Femur (tissue), 1 donor: ENCODE measurements around the gene B4GALNT4.
"Not testable (repeated sequence)": the region's sequence is repeated elsewhere in the genome, so short reads cannot be mapped to it uniquely, and the experiment has no call there.

Source experiments
- DNase-seq: peaks from one replicate; pipeline ENCODE4 v3.0.0-alpha.2; 2017

Gene B4GALNT4

GRCh38 chr11:369336-370018, at the start of gene B4GALNT4:
TSS of gene B4GALNT4 (plus strand) at chr11:369499. CDS start at chr11:369804, 305 bp downstream.
- DNase-seq: peak; percentile 62

GRCh38 chr11:319888-320273, 49.4 kb upstream of the B4GALNT4 start:
- peak; percentile 40 for DNase-seq

GRCh38 chr11:324156-324555, 45.1 kb upstream of the B4GALNT4 start:
- DNase-seq: no peak

DNA sequence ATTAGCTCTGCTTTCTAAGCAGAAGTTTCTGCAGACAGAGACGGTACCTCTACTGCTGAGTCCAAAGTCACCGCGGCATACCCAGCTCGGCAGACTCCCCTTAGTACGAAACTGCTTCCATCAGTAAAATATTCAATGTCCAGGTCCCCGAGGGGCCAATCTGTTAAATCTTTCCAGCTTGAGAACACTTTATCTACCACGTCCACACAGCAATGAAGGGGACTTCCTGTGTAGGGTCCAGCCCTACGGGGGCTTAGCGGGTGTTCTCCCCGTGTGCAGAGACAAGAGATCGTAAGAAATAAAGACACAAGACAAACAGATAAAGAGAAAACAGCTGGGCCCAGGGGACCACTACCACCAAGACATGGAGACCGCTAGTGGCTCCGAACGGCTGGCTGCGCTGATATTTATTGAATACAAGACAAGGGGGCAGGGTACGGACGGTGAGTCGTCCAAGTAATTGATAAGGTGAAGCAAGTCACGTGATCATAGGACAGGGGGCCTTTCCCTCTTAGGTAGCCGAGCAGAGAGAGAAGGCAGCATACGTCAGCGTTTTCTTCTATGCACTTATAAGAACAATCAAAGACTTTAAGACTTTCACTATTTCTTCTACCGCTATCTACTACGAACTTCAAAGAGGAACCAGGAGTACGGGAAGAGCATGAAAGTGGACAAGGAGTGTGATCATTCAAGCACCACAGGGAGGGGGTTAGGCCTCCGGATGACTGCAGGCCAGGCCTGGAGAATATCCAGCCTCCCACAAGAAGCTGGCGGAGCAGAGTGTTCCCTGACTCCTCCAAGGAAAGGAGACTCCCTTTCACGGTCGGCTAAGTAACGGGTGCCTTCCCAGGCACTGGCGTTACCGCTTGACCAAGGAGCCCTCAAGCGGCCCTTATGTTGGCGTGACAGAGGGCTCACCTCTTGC, 44.4 kb upstream of the B4GALNT4 start:
- peak; percentile 36 for DNase-seq

DNA sequence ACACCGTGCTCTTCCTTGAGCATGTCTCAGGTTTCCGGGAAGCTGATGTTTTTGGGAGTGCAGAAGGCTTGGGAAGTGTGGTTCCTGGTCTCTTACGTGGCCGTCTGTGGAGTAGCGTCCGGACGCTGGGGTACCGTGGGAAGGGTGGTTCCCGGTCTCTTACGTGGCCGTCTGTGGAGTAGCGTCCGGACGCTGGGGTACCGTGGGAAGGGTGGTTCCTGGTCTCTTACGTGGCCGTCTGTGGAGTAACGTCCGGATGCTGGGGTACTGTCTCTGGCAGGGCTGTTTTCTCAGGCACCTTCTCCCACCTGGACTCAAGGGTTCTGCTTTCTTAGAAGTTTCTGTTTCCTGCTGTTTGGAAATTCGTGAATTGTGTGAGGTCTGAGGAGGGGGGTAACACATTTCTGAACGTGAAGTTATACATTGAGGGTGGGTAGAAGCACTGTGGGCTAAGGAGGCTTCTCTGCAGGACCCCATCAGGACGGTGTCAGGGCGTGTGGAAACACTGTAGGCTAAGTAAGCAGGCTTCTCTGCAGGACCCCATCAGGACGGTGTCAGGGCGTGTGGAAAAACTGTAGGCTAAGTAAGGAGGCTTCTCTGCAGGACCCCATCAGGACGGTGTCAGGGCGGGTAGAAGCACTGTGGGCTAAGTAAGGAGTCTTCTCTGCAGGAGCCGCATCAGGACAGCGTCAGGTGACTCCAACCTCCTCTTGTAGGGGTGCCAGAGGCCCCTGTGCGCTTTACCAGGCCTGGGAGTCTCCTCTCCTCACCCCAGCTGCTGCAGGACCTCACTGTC, 43.3 kb upstream of the B4GALNT4 start:
- no peak for DNase-seq

- DNase-seq: no peak
Observed at GRCh38 chr11:326592-326841, 42.8 kb upstream of the B4GALNT4 start.

- DNase-seq: peak; percentile 79
Observed at GRCh38 chr11:326842-327580, 42.3 kb upstream of the B4GALNT4 start.

DNA sequence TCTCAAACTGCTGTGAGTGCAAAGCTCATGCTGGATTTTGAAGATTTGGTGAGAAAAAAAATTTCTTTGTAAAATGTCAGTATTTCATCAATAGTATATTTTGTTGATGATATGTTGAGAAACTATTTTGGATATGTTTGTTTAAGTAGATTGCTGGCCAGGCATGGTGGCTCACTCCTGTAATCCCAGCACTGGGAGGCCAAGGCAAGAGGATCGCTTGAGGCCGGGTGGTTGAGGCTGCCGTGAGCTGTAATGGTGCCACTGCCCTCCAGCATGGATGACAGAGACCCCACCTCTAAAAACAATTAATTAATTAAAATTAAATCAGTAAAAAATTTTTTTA, 41.7 kb upstream of the B4GALNT4 start:
- DNase-seq: no peak

GRCh38 chr11:328012-328411, 41.3 kb upstream of the B4GALNT4 start:
- no peak for DNase-seq

- not testable (repeated sequence) for DNase-seq
Observed at GRCh38 chr11:328516-329100, 40.7 kb upstream of the B4GALNT4 start.

- no peak for DNase-seq
Observed at GRCh38 chr11:329886-330253, 39.4 kb upstream of the B4GALNT4 start.

DNA sequence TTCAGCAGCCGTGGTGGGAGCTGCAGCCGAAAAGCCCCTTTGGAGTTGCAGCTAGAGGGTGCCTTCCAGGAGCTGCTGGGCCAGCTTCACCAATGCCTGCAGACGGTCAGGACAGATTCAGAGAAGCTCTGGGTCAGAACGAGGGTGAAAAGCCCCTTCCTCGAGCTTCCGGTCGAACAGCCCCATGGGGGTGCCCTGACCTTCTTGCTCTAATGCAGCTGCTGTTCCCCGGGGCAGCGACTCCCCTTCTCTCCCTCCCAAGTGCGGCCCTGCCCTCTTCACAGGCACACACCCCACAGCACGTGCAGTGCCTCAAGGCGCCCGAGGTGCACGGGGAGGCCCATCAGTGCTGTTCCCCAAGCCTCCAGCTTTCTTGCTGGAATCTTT, 39.0 kb upstream of the B4GALNT4 start:
- no peak for DNase-seq

DNA sequence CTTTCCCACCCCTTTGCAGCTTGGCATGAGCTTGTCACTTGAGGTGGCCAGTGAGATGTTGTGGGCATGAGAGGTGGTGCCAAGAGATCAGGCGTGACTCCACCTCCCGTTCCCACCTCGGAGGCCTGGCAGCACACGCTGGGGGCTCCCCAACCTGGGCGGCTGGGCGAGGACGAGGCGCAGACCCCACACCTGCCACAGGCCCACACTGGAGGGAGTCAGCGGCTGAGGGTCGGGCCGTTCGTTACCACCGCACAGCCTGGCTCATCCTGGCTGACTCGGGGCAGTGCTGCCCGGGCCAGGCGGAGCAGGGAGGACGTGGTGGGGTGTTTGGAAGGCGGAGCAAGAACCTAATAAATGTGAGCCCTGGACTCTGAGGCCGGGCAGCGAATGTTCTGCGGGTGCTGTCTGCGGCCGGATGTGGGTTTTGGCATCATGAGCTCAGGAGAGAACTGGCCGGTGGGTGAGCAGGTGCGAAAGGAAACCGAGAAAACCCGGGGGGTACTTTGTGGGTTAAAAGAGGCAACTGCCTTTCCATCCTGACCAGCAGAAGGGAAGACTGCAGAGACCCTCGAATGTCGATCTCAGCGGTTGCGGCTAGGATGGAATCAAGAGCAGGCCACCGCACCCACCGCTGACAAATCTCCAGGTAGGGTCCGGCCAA, 38.5 kb upstream of the B4GALNT4 start:
- no peak for DNase-seq

- no peak for DNase-seq
Observed at GRCh38 chr11:331358-332060, 37.8 kb upstream of the B4GALNT4 start.

GRCh38 chr11:332651-333480, 36.4 kb upstream of the B4GALNT4 start:
- no peak for DNase-seq

DNA sequence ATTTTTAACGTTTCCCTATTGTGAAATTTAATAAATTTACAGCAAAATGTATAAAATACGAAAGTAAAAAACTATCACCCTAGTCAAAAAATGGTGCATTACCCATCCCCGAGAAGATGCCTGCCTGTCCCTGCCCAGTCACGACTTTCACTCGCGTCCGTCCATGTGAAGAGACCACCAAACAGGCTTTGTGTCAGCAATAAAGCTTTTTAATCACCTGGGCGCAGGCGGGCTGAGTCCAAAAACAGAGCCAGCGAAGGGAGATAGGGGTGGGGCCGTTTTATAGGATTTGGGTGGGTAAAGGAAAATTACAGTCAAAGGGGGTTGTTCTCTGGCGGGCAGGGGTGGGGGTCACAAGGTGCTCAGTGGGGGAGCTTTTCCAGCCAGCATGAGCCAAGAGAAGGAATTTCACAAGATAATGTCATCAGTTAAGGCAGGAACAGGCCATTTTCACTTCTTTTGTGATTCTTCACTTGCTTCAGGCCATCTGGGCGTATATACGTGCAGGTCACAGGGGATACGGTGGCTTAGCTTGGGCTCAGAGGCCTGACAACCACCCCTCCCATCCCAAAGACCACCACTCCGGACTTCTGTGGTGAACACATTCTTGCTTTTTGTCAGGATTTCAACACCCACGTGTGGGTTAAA, 35.6 kb upstream of the B4GALNT4 start:
- not testable (repeated sequence) for DNase-seq

DNA sequence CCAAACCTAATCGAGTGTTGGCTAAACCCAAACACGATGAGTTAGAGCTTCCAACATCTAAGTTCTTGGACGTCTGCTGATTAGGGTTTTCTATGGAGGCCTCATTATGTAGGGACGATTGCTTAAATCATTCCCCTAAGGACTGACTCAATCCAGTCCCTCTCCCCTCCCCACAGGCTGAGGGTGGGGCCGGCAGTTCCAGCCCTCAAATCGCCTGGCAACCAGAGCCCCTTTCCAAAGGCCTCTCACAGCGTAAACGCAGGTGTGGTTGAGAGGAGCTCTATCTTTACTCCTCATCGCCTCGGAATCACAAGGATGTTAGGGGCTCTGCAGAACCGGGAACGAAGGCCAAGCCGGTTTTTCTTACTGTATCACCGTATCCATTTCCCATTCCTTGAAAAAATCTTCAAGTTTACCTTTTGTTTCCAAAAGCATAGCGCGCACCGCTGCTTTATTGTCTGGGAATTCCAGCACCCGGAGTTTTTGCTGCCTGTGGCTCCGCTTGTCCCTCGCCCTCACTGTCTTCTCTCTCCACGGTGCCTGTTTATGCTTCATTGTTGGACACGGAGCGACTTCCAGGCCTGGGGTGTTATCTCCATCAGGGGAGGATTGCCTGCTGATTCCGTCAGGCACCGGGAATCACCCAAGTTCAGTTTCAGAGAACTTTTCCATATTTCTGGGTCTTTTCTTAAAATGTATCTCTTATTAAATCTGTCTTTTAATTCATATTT, 34.9 kb upstream of the B4GALNT4 start:
- DNase-seq: no peak

DNA sequence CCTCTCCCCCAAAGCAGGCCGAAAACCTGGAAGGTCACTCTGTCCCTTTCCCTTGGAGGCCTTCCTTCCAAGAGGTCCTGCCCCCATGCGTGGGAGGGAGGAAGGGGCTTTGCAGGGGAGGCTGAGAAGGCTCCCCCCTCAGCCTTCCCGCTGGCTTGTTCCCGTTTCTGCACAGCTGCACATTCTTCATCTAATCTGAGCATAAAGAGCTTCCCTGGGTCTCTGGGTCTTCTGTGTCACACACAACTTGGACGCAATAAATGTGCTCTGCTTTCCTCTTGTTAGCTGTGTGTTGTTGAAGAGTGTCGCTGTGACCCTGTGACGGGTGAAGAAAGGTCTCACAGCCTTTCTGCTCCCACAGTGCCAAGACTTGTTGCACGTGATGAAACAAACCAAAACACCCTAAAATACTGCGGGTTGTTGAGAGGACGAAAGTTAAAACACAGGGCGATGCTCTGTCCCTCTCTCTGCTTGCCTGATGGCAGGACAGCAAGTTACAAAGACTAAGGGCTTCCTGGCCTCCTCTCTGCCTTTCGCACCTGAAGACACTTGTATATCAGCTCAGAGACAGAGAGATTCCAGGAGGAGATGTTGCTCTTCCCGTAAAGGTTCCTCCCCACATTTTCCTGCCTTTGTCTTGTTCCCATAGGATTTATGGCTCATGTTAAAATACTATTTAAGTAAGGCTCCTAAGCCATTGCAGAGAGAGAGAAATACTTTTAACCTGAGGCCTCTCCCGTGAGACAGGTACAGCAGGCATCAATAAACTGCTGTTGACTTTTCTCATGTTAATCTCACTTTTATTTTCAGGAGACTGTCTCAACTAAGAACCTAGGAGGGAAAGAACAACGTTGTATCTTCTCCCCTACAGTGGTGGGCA, 33.3 kb upstream of the B4GALNT4 start:
- DNase-seq: peak; percentile 75
